ENCODE results near the gene TYW1B.
"Not testable (repeated sequence)": the region's sequence is repeated elsewhere in the genome, so short reads cannot be mapped to it uniquely, and the experiment has no call there.

The TYW1B gene

GRCh38 chr7:72754312-72754711, 73.7 kb downstream of the TYW1B start:
- H3K9ac ChIP-seq (ENCODE audit: low read length in 5 of 5), result no peak overlapping the region
- no peaks in the 10 kb centered on the region for H3K36me3 ChIP-seq (ENCODE audit: control insufficient read depth in 5 of 5, insufficient read depth in 5 of 5, low read length in 5 of 5)
- H3K9me3 ChIP-seq (ENCODE audit: control insufficient read depth in 5 of 5, low read length in 5 of 5), result peaks cover 0 to 4% (median 2%) of the 10 kb centered on the region in 5 donors
- H3K27me3 ChIP-seq (ENCODE audit: control insufficient read depth in 5 of 5, insufficient read depth in 4 of 5, low read length in 5 of 5), result no peaks in the 10 kb centered on the region
- no peaks in the 10 kb centered on the region for H3K4me1 ChIP-seq (ENCODE audit: control insufficient read depth in 5 of 5, insufficient read depth in 5 of 5, low read length in 5 of 5)
- H3K27ac ChIP-seq (ENCODE audit: low read depth, low read length), result no peak overlapping the region
- H3K4me3 ChIP-seq (ENCODE audit: low read depth in 1 of 5, low read length in 5 of 5), result no peak overlapping the region

GRCh38 chr7:72753781-72754180, 74.2 kb downstream of the TYW1B start:
- H3K9ac ChIP-seq (ENCODE audit: low read length in 5 of 5), result no peak overlapping the region
- no peaks in the 10 kb centered on the region for H3K36me3 ChIP-seq (ENCODE audit: control insufficient read depth in 5 of 5, insufficient read depth in 5 of 5, low read length in 5 of 5)
- no peak overlapping the region for H3K4me3 ChIP-seq (ENCODE audit: low read depth in 1 of 5, low read length in 5 of 5)
- no peak overlapping the region for H3K27ac ChIP-seq (ENCODE audit: low read depth, low read length)
- H3K27me3 ChIP-seq (ENCODE audit: control insufficient read depth in 5 of 5, insufficient read depth in 4 of 5, low read length in 5 of 5), result no peaks in the 10 kb centered on the region
- no peaks in the 10 kb centered on the region for H3K4me1 ChIP-seq (ENCODE audit: control insufficient read depth in 5 of 5, insufficient read depth in 5 of 5, low read length in 5 of 5)
- H3K9me3 ChIP-seq (ENCODE audit: control insufficient read depth in 5 of 5, low read length in 5 of 5), result peaks cover 0 to 4% (median under 1%) of the 10 kb centered on the region in 5 donors

GRCh38 chr7:72753229-72753628, 74.8 kb downstream of the TYW1B start:
- H3K27me3 ChIP-seq (ENCODE audit: control insufficient read depth in 5 of 5, insufficient read depth in 4 of 5, low read length in 5 of 5); H3K9ac ChIP-seq (ENCODE audit: low read length in 5 of 5); H3K4me3 ChIP-seq (ENCODE audit: low read depth in 1 of 5, low read length in 5 of 5); H3K36me3 ChIP-seq (ENCODE audit: control insufficient read depth in 5 of 5, insufficient read depth in 5 of 5, low read length in 5 of 5); H3K9me3 ChIP-seq (ENCODE audit: control insufficient read depth in 5 of 5, low read length in 5 of 5); H3K4me1 ChIP-seq (ENCODE audit: control insufficient read depth in 5 of 5, insufficient read depth in 5 of 5, low read length in 5 of 5); H3K27ac ChIP-seq (ENCODE audit: low read depth, low read length): not testable (repeated sequence)

DNA sequence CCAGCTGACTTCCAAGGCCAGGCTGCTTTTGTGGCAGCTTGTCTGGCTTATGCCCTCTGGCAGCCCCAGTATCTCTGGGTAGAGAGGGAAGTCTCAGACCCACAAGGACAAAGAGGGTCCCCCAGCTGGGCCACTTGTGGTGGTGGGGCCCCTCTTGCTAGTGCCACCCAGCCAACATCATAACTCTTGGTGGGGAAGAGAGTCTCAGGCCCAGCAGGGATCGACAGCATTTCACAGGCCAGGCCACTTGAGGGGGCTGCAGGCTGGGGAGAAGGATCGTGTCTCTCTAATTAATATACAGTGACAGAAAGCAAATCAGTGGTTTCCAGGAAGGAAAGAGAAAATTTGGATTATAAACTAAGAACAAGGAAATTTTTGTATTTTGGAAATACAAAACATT, 76.0 kb downstream of the TYW1B start:
- no peak overlapping the region for H3K27ac ChIP-seq (ENCODE audit: low read depth, low read length)

GRCh38 chr7:72751378-72751777, 76.6 kb downstream of the TYW1B start:
- Histone ChIP-seq H3K27me3 (ENCODE audit: control insufficient read depth in 5 of 5, insufficient read depth in 4 of 5, low read length in 5 of 5) (no peaks in the 10 kb centered on the region), H3K27ac (ENCODE audit: low read depth, low read length) (no peak overlapping the region), H3K36me3 (ENCODE audit: control insufficient read depth in 5 of 5, insufficient read depth in 5 of 5, low read length in 5 of 5) (no peaks in the 10 kb centered on the region), H3K4me3 (ENCODE audit: low read depth in 1 of 5, low read length in 5 of 5) (no peak overlapping the region), H3K9me3 (ENCODE audit: control insufficient read depth in 5 of 5, low read length in 5 of 5) (no peaks in the 10 kb centered on the region), H3K9ac (ENCODE audit: low read length in 5 of 5) (no peak overlapping the region), H3K4me1 (ENCODE audit: control insufficient read depth in 5 of 5, insufficient read depth in 5 of 5, low read length in 5 of 5) (no peaks in the 10 kb centered on the region)

More for the DNA sequence above, 76.0 kb downstream of the TYW1B start:
- no peaks in the 10 kb centered on the region for H3K27me3 ChIP-seq (ENCODE audit: control insufficient read depth in 5 of 5, insufficient read depth in 4 of 5, low read length in 5 of 5)
- no peak overlapping the region for H3K9ac ChIP-seq (ENCODE audit: low read length in 5 of 5)
- H3K4me3 ChIP-seq (ENCODE audit: low read depth in 1 of 5, low read length in 5 of 5), result no peak overlapping the region
- no peaks in the 10 kb centered on the region for H3K9me3 ChIP-seq (ENCODE audit: control insufficient read depth in 5 of 5, low read length in 5 of 5)
- H3K4me1 ChIP-seq (ENCODE audit: control insufficient read depth in 5 of 5, insufficient read depth in 5 of 5, low read length in 5 of 5), result no peaks in the 10 kb centered on the region
- H3K36me3 ChIP-seq (ENCODE audit: control insufficient read depth in 5 of 5, insufficient read depth in 5 of 5, low read length in 5 of 5), result no peaks in the 10 kb centered on the region

- H3K9me3 ChIP-seq (ENCODE audit: control insufficient read depth in 5 of 5, low read length in 5 of 5); H3K27ac ChIP-seq (ENCODE audit: low read depth, low read length); H3K36me3 ChIP-seq (ENCODE audit: control insufficient read depth in 5 of 5, insufficient read depth in 5 of 5, low read length in 5 of 5); H3K9ac ChIP-seq (ENCODE audit: low read length in 5 of 5); H3K4me3 ChIP-seq (ENCODE audit: low read depth in 1 of 5, low read length in 5 of 5); H3K27me3 ChIP-seq (ENCODE audit: control insufficient read depth in 5 of 5, insufficient read depth in 4 of 5, low read length in 5 of 5); H3K4me1 ChIP-seq (ENCODE audit: control insufficient read depth in 5 of 5, insufficient read depth in 5 of 5, low read length in 5 of 5): not testable (repeated sequence)
Measured at GRCh38 chr7:72748649-72749048, 79.4 kb downstream of the TYW1B start.

DNA sequence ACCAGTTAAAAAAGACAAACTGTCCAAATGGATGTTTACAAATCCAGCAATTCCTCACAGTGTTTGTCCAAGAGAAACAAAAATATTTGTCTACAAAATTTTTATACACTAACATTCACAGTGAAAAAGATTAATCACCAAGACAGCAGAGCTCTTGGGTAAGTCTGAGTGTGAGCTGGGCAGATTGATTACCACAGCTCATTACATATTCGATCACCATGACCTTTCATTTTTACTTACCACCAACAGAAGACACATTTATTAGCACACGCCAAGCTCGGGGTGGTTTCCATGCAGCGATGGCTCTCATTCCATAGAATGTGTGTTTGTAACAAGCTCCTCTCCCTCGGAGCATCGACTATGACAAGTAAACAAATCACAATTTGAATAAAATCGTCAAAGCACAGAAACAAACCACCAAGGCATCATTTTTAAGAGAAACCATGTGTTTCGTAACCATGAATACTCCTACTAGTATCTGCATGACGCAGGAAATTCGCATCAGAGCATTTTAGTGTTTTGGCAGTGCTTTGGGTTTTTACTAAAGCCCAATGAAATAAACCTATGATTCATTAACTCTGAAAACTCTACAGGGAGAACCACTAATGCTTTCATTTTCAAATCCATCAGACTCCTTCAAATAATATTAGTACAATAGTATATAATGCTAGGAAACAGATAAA, 83.6 kb downstream of the TYW1B start:
- not testable (repeated sequence) for H3K9me3 ChIP-seq (ENCODE audit: control insufficient read depth in 5 of 5, low read length in 5 of 5); H3K9ac ChIP-seq (ENCODE audit: low read length in 5 of 5); H3K36me3 ChIP-seq (ENCODE audit: control insufficient read depth in 5 of 5, insufficient read depth in 5 of 5, low read length in 5 of 5); H3K27ac ChIP-seq (ENCODE audit: low read depth, low read length); H3K27me3 ChIP-seq (ENCODE audit: control insufficient read depth in 5 of 5, insufficient read depth in 4 of 5, low read length in 5 of 5); H3K4me1 ChIP-seq (ENCODE audit: control insufficient read depth in 5 of 5, insufficient read depth in 5 of 5, low read length in 5 of 5)
- H3K4me3 ChIP-seq (ENCODE audit: low read depth in 1 of 5, low read length in 5 of 5), result peak overlapping the region in 4 of 5 donors; percentile 35 to 61 (median 49)

DNA sequence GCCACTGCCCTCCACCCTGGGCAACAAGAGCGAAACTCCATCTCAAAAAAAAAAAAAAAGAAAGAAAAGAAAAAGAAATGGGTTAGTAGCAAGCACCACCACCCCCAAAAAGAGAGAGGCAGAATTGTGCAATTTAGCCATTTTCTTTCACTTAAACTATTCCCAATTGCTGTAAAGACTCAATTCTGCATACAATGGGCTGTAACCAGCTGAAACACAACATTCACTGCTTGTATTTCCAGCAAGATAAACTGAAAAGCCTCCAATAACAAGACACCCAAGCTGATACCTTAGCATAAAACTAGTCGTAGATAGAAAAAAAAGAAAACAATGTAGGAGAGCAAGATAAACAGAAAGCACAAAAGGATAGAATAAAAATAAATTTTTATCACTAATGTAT, 84.2 kb downstream of the TYW1B start:
- not testable (repeated sequence) for H3K27ac ChIP-seq (ENCODE audit: low read depth, low read length); H3K9me3 ChIP-seq (ENCODE audit: control insufficient read depth in 5 of 5, low read length in 5 of 5)

DNA sequence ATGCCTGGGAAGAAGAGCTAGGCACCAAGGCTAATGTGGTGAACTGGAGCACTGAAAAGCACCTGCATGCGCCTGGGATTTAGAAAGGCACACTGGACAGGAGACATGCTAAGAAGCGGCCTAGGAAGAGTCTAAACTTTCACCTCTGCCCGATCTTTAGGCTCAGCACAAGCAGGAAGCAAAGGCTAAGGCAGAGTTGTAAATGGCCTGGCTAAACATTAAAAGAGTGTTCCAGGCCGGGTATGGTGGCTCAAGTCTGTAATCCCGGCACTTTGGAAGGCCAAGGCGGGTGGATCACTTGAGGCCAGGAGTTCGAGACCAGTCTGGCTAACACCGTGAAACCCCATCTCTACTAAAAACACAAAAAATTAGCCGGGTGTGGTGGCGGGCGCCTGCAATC, 88.3 kb downstream of the TYW1B start:
- peaks cover 0 to 15% (median 3%) of the 10 kb centered on the region in 5 donors for H3K9me3 ChIP-seq (ENCODE audit: control insufficient read depth in 5 of 5, low read length in 5 of 5)
- not testable (repeated sequence) for H3K27me3 ChIP-seq (ENCODE audit: control insufficient read depth in 5 of 5, insufficient read depth in 4 of 5, low read length in 5 of 5); H3K9ac ChIP-seq (ENCODE audit: low read length in 5 of 5); H3K27ac ChIP-seq (ENCODE audit: low read depth, low read length); H3K4me3 ChIP-seq (ENCODE audit: low read depth in 1 of 5, low read length in 5 of 5); H3K36me3 ChIP-seq (ENCODE audit: control insufficient read depth in 5 of 5, insufficient read depth in 5 of 5, low read length in 5 of 5); H3K4me1 ChIP-seq (ENCODE audit: control insufficient read depth in 5 of 5, insufficient read depth in 5 of 5, low read length in 5 of 5)

More for the DNA sequence above, 84.2 kb downstream of the TYW1B start:
- not testable (repeated sequence) for H3K36me3 ChIP-seq (ENCODE audit: control insufficient read depth in 5 of 5, insufficient read depth in 5 of 5, low read length in 5 of 5); H3K9ac ChIP-seq (ENCODE audit: low read length in 5 of 5); H3K4me3 ChIP-seq (ENCODE audit: low read depth in 1 of 5, low read length in 5 of 5); H3K27me3 ChIP-seq (ENCODE audit: control insufficient read depth in 5 of 5, insufficient read depth in 4 of 5, low read length in 5 of 5); H3K4me1 ChIP-seq (ENCODE audit: control insufficient read depth in 5 of 5, insufficient read depth in 5 of 5, low read length in 5 of 5)

GRCh38 chr7:72735855-72736254, 92.1 kb downstream of the TYW1B start:
- not testable (repeated sequence) for H3K36me3 ChIP-seq (ENCODE audit: control insufficient read depth in 5 of 5, insufficient read depth in 5 of 5, low read length in 5 of 5); H3K9ac ChIP-seq (ENCODE audit: low read length in 5 of 5)
- H3K9me3 ChIP-seq (ENCODE audit: control insufficient read depth in 5 of 5, low read length in 5 of 5), result peaks cover 0 to 15% (median 6%) of the 10 kb centered on the region in 5 donors

GRCh38 chr7:72730815-72731214, 97.2 kb downstream of the TYW1B start:
- H3K36me3 ChIP-seq (ENCODE audit: control insufficient read depth in 5 of 5, insufficient read depth in 5 of 5, low read length in 5 of 5); H3K4me1 ChIP-seq (ENCODE audit: control insufficient read depth in 5 of 5, insufficient read depth in 5 of 5, low read length in 5 of 5); H3K9me3 ChIP-seq (ENCODE audit: control insufficient read depth in 5 of 5, low read length in 5 of 5); H3K4me3 ChIP-seq (ENCODE audit: low read depth in 1 of 5, low read length in 5 of 5); H3K27me3 ChIP-seq (ENCODE audit: control insufficient read depth in 5 of 5, insufficient read depth in 4 of 5, low read length in 5 of 5); H3K9ac ChIP-seq (ENCODE audit: low read length in 5 of 5); H3K27ac ChIP-seq (ENCODE audit: low read depth, low read length): not testable (repeated sequence)

More at GRCh38 chr7:72735855-72736254, 92.1 kb downstream of the TYW1B start:
- H3K4me1 ChIP-seq (ENCODE audit: control insufficient read depth in 5 of 5, insufficient read depth in 5 of 5, low read length in 5 of 5); H3K4me3 ChIP-seq (ENCODE audit: low read depth in 1 of 5, low read length in 5 of 5); H3K27ac ChIP-seq (ENCODE audit: low read depth, low read length); H3K27me3 ChIP-seq (ENCODE audit: control insufficient read depth in 5 of 5, insufficient read depth in 4 of 5, low read length in 5 of 5): not testable (repeated sequence)
